ENCODE measurements around the gene TCERG1L.

DNA sequence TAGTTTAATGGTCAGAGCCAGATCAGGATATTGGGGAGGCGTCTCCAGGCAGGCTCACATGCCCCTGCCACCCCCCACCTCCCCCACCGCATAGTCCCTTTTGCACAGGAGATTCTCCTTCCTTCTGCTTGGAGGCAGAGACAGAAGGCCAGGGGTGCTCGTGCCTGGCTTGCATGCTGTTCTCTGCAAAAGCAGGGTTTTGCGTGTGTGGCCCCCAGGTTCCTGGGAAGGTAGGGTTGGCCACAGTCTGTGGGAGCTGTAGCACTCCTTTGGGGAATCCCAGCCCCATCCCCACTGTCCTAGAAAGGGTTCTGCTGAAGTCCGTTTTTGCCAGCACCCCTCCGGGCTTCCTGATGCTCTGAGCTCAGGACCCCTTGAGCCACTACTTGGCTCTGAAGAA lies 1.9 kb upstream of the TCERG1L start:
- TF ChIP-seq, protein P1, sequence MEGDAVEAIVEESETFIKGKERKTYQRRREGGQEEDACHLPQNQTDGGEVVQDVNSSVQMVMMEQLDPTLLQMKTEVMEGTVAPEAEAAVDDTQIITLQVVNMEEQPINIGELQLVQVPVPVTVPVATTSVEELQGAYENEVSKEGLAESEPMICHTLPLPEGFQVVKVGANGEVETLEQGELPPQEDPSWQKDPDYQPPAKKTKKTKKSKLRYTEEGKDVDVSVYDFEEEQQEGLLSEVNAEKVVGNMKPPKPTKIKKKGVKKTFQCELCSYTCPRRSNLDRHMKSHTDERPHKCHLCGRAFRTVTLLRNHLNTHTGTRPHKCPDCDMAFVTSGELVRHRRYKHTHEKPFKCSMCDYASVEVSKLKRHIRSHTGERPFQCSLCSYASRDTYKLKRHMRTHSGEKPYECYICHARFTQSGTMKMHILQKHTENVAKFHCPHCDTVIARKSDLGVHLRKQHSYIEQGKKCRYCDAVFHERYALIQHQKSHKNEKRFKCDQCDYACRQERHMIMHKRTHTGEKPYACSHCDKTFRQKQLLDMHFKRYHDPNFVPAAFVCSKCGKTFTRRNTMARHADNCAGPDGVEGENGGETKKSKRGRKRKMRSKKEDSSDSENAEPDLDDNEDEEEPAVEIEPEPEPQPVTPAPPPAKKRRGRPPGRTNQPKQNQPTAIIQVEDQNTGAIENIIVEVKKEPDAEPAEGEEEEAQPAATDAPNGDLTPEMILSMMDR (IDR thresholded peaks at IDR 0.05; ENCODE audit: insufficient read depth, low read length, poor library complexity, severe bottlenecking), result no peak
- no peak for TF ChIP-seq EZH2phosphoT487 (conservative IDR thresholded peaks at IDR 0.05; ENCODE audit: low read length)

All from SU-DHL-6 (cell line).